Kidney epithelial cell (primary cell): Measurements from ENCODE around the gene PPP1R7. TPM values are rescaled to one million over a fixed set of nuclear protein-coding genes. Genes with fewer than 3 reads are reported as not detected.

ENCODE experiments used
- DNase-seq: peaks from one replicate; pipeline ENCODE4 v3.0.0-alpha.2; 2010; ENCODE audit warnings: low read depth
- H3K27me3 ChIP-seq: 2 replicates; pipeline ENCODE4 v1.6.0; 2011; ENCODE audit warnings: low read length; ENCODE audit not compliant: control insufficient read depth, insufficient read depth
- H3K36me3 ChIP-seq: 2 replicates; pipeline ENCODE4 v1.5.1; 2011; ENCODE audit warnings: low read length; ENCODE audit not compliant: control insufficient read depth, insufficient read depth
- H3K4me3 ChIP-seq: 2 replicates; pipeline ENCODE4 v1.5.1; 2011; ENCODE audit warnings: low read depth, mild to moderate bottlenecking, control low read depth, low read length
- total RNA-seq: library from RNA; depleted of rRNA; stranded (reverse); fragments of >200 nt; gene quantifications from 2 replicates; pipeline ENCODE4 v1.2.3, GENCODE V29; 2015
- TF ChIP-seq, protein P1 (sequence below): IDR thresholded peaks from 2 replicates; pipeline ENCODE4 v1.5.1; 2011; ENCODE audit warnings: mild to moderate bottlenecking, moderate library complexity, low read length, control low read depth, inconsistent platforms; ENCODE audit not compliant: insufficient read depth, poor library complexity, severe bottlenecking

PPP1R7 gene
- total RNA-seq, 1 donor from 2014 or later: 82.3 TPM

- TF ChIP-seq, protein P1, sequence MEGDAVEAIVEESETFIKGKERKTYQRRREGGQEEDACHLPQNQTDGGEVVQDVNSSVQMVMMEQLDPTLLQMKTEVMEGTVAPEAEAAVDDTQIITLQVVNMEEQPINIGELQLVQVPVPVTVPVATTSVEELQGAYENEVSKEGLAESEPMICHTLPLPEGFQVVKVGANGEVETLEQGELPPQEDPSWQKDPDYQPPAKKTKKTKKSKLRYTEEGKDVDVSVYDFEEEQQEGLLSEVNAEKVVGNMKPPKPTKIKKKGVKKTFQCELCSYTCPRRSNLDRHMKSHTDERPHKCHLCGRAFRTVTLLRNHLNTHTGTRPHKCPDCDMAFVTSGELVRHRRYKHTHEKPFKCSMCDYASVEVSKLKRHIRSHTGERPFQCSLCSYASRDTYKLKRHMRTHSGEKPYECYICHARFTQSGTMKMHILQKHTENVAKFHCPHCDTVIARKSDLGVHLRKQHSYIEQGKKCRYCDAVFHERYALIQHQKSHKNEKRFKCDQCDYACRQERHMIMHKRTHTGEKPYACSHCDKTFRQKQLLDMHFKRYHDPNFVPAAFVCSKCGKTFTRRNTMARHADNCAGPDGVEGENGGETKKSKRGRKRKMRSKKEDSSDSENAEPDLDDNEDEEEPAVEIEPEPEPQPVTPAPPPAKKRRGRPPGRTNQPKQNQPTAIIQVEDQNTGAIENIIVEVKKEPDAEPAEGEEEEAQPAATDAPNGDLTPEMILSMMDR: no peak
- no peaks in the 10 kb centered on the region for H3K36me3 ChIP-seq
- no peaks in the 10 kb centered on the region for H3K27me3 ChIP-seq
- no peak overlapping the region for H3K4me3 ChIP-seq
- no peak for DNase-seq
Observed at GRCh38 chr2:241140445-241140840, 9.8 kb upstream of the PPP1R7 start.

DNA sequence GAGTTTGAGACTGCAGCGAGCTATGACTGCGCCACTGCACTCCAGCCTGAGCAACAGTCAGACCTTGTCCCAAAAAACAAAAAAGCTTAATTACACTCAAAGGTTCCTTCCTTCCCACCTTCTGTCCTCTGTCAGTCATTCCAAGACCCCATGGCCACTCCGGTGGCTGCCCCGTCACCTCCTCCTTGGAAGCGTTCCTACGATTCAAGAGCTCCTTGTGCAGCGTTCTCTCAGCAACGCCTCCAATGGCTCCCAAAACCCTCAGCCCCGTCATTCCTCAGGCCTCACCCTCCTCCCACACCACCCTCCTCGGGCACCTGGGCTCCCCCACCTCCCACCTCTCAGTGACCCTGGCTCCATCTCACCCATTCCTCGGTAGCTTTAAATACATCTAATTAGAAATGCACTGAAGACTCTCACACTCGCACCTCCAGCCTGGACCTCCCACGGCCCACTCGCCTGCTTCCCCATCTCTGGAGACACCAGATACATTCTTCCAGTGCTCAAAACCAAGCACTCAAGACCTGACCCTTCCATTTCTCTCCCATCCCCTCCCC lies 9.0 kb upstream of the PPP1R7 start:
- Histone ChIP-seq H3K4me3 (no peak overlapping the region), H3K27me3 (no peaks in the 10 kb centered on the region), H3K36me3 (no peaks in the 10 kb centered on the region)
- TF ChIP-seq, protein P1: no peak
- DNase-seq: no peak

DNA sequence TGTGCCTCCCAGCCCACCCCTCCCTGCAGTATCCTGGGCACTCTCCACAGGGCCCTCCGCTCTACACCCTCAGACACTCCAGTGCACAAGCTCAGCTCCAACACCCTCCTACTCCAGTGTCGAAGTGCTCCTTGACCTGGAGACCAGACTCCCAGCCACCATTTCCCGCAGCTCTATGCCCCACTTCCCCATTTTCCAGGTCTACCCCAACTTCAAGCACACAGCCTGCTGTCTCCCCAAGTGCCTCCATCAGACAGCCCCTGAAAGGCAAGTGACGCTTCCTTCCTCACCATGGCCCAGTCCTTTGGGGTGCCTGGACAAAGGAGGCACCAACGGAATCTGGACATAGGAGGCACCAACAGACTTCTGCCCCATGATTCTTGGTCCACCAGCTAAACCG lies 8.2 kb upstream of the PPP1R7 start:
- DNase-seq: no peak
- H3K36me3 ChIP-seq: no peaks in the 10 kb centered on the region
- TF ChIP-seq, protein P1: no peak
- no peaks in the 10 kb centered on the region for H3K27me3 ChIP-seq
- H3K4me3 ChIP-seq: no peak overlapping the region

- DNase-seq: no peak
- Histone ChIP-seq H3K4me3 (no peak overlapping the region), H3K27me3 (no peaks in the 10 kb centered on the region), H3K36me3 (no peaks in the 10 kb centered on the region)
- TF ChIP-seq, protein P1: no peak
Observed at GRCh38 chr2:241142593-241142992, 7.7 kb upstream of the PPP1R7 start.

DNA sequence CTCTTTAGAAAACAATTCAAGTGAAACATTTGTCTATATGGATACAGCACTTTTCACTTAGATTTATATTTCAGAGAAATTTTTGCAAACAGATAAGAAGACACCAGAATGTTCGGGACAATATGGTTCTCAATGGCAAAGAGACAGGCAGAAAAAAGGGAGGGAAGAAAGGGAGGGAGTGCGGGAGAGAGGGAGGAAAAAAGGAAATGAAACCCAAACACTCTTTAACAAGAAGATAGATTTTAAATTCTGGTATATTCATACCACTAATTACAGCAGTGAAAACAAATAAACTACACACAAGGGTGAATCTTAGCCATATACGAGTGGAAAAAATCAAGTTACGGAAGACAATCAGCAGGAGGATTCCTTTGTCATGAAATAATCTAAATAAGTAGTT lies 4.0 kb upstream of the PPP1R7 start:
- Histone ChIP-seq H3K27me3 (no peaks in the 10 kb centered on the region), H3K36me3 (no peaks in the 10 kb centered on the region), H3K4me3 (no peak overlapping the region)
- no peak for DNase-seq
- TF ChIP-seq, protein P1: no peak

DNA sequence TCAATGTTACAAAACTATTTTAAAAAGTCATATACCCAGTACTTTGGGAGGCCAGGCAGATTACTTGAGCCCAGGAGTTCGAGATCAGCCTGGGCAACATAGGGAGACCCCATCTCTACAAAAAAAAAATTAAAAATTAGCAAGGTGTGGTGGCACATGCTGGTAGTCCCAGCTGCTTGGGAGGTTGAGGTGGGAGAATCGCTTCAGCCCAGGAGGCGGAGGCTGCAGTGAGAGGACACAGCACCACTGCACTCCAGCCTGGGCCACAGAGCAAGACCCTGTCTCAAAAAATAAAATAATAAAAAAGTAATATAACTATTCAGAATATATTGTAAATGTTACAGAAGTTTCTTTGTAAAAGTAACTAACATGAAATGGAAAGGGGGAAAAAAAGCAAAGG lies 2.9 kb upstream of the PPP1R7 start:
- no peaks in the 10 kb centered on the region for H3K27me3 ChIP-seq
- no peak overlapping the region for H3K4me3 ChIP-seq
- no peak for DNase-seq
- no peaks in the 10 kb centered on the region for H3K36me3 ChIP-seq
- TF ChIP-seq, protein P1: no peak
